Measurements from ENCODE around the gene PRPH2. TPM values are rescaled to one million over a fixed set of nuclear protein-coding genes. Genes with fewer than 3 reads are reported as not detected.

Gene PRPH2
- total and polyA plus RNA-seq, 2 of the 13 experiments (the other 11 are each of a cell fraction or from before 2014, with no cell fraction given): 0.03 to 0.04 TPM

- Histone ChIP-seq H3K27me3 (ENCODE audit: control insufficient read depth in 1 of 2, insufficient read depth in 2 of 2, low read length in 2 of 2) (no peaks in the 10 kb centered on the region), H3K36me3 (replicated peaks in 1 of 2; ENCODE audit: control insufficient read depth in 1 of 2, insufficient read depth in 2 of 2, low read length in 2 of 2) (peaks cover 4 to 5% of the 10 kb centered on the region in 2 experiments; a peak in 2 of 5 replicates), H3K27ac (ENCODE audit: extremely low read length, insufficient read depth, low read length) (no peak overlapping the region), H3K9me3 (ENCODE audit: low read length) (no peaks in the 10 kb centered on the region), H3K9ac (ENCODE audit: insufficient read depth, low read depth, low read length) (no peak overlapping the region), H4K20me1 (ENCODE audit: insufficient read depth, low read length) (no peaks in the 10 kb centered on the region), H3K79me2 (ENCODE audit: insufficient read depth, low read length) (no peaks in the 10 kb centered on the region), H3K4me1 (ENCODE audit: insufficient read depth, low read length) (peaks cover 7% of the 10 kb centered on the region), H3K4me2 (ENCODE audit: low read depth, low read length) (no peak overlapping the region), H2AFZ (ENCODE audit: low read length) (no peak overlapping the region), H3K4me3 (replicated peaks in 1 of 3; ENCODE audit: insufficient read depth in 1 of 3, low read depth in 2 of 3, low read length in 3 of 3) (no peak overlapping the region)
- CTCF ChIA-PET (ENCODE audit: low intra/inter-chr PET ratio, low total read pairs): no interaction called here
- POLR2A ChIA-PET: no interaction called here
- BruUV-seq (replicated peaks): no TSS peak
- TF ChIP-seq ZSCAN12 (CRISPR knock-in tag; IDR thresholded peaks at IDR 0.05) (no peak), NRL (CRISPR knock-in tag; IDR thresholded peaks at IDR 0.05; ENCODE audit: borderline replicate concordance) (no peak), LBX2 (CRISPR knock-in tag; IDR thresholded peaks at IDR 0.05; ENCODE audit: borderline replicate concordance) (no peak), ZNF276 (CRISPR knock-in tag; IDR thresholded peaks at IDR 0.05; ENCODE audit: low read depth) (no peak), KMT2B (CRISPR knock-in tag; IDR thresholded peaks at IDR 0.05) (no peak), E2F5 (CRISPR knock-in tag; conservative IDR thresholded peaks at IDR 0.05) (no peak), DDIT3 (CRISPR knock-in tag; IDR thresholded peaks at IDR 0.05) (no peak), ZNF563 (CRISPR knock-in tag; IDR thresholded peaks at IDR 0.05) (no peak), HNRNPH1 (optimal IDR thresholded peaks at IDR 0.05; ENCODE audit: low read depth, low read length) (no peak)
- intact Hi-C loops (cut with micrococcal nuclease; ENCODE audit: unreplicated experiment) (no loop called here), in situ Hi-C loops (cut with HindIII; ENCODE audit: extremely low pct_ligation_motif_present, low pct_unique_long_range_greater_than_20kb) (no loop called here)
- WGBS (ENCODE audit: low lambda C conversion rate): over 99% methylated on average over 7 of the region's 7 CpGs
- DNase-seq (ENCODE audit: low spot score) (no peak), FAIRE-seq (no peak), ATAC-seq (no peak)
Measured at GRCh38 chr6:42756722-42757121, 34.3 kb upstream of the PRPH2 start.
